Urinary bladder (tissue), 4 donors: Measurements from ENCODE around the gene PHRF1. TPM values are rescaled to one million over a fixed set of nuclear protein-coding genes. Genes with fewer than 3 reads are reported as not detected.

ENCODE experiments used
- DNase-seq: peaks from one replicate; pipeline ENCODE4 v3.0.0-alpha.2; 2015; ENCODE audit errors: extremely low spot score
- H3K27ac ChIP-seq: one replicate; pipeline ENCODE4 v1.5.1; 2013; ENCODE audit warnings: low read depth, mild to moderate bottlenecking, moderate library complexity
- H3K36me3 ChIP-seq: one replicate; pipeline ENCODE4 v1.6.1; 2013; ENCODE audit warnings: mild to moderate bottlenecking, moderate library complexity; ENCODE audit not compliant: insufficient read depth
- H3K4me1 ChIP-seq: one replicate; pipeline ENCODE4 v1.6.1; 2013; ENCODE audit warnings: mild to moderate bottlenecking, moderate library complexity; ENCODE audit not compliant: insufficient read depth
- H3K4me3 ChIP-seq: one replicate; pipeline ENCODE4 v1.5.1; 2013; ENCODE audit warnings: low read depth, low read length
- WGBS: extraction: QIAGEN DNeasy Blood & Tissue Kit; methylation state at CpG from one replicate; pipeline ENCODE4 v1.1.7; 2013; 5-methylcytosine and 5-hydroxymethylcytosine counted together
- polyA plus RNA-seq: library from polyadenylated mRNA; stranded (reverse); fragments of 200-250 nt; gene quantifications from one replicate; pipeline ENCODE4 v1.2.3, GENCODE V29; 2013
- total RNA-seq: library from RNA; depleted of rRNA; stranded (reverse); fragments of >200 nt; gene quantifications from one replicate; pipeline ENCODE4 v1.2.3, GENCODE V29; 2014
- donor health status: healthy with polysubstance abuse.
- donor health status: healthy.

Gene PHRF1
- total and polyA plus RNA-seq, 2 donors, result 16.5 to 21.1 TPM

DNA sequence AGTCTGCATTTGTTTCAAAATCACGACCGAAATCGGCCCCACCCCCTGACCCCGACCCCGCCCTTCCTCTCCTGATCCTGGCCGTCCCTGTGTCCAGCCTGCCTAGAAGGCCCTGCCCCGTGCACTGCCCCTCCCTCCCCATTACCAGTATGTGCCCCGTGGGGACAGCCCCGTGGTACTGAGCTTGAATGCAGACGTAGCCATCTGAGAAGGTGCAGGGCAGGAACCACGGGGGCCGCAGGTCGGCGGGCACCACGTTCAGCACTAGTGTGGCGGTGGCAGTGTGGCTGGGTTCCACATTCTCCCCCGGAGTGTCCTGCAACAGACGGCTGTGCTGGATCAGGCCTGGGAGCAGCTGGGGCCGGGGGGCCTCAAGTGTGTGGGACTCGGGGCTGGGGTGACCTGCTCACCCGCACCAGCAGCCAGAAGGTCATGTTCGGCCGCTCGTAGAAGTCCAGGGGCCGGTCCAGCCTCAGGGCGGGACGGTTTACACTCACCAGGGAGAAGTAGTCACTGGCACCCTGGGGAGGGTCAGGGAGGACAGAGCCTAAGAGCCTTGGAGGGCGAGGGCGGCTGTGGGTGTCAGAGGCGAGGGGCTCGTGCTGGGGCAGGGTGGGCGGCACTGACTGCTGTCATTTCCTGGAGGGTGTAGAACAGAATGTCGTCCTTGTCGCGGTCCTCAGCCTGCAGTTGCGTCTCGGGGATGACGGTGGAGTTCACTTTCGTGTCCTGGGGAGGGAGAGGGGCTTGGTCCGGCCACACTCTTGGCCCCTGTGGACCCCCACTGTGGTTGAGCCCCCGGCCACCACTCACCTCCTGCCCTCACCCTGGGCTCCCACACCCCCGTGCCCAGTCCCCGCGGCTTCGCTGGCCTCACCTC, 44.9 kb downstream of the PHRF1 start:
- no peak for DNase-seq
- 70% methylated on average over 45 of the region's 45 CpGs for WGBS
- Histone ChIP-seq H3K4me1 (no peaks in the 10 kb centered on the region), H3K27ac (no peak overlapping the region), H3K36me3 (no peaks in the 10 kb centered on the region), H3K4me3 (no peak overlapping the region)

DNA sequence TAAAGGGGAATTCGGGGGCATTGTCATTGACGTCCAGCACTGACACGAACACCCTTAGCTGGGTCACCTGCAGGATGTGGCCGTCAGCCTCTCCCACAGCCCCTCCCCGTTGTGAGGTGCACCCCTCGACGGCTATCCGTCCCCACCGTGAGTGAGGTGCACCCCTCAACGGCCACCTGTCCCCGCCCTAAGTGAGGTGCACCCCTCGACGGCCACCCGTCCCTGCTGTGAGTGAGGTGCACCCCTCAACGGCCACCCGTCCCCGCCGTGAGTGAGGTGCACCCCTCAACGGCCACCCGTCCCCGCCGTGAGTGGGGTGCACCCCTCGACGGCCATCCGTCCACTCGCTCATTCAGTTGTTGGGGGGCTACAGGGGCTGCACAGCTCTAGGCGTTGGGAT, 45.6 kb downstream of the PHRF1 start:
- Histone ChIP-seq H3K27ac (no peak overlapping the region), H3K4me1 (peaks cover 2% of the 10 kb centered on the region), H3K4me3 (no peak overlapping the region), H3K36me3 (no peaks in the 10 kb centered on the region)
- 87% methylated on average over 27 of the region's 27 CpGs for WGBS
- no peak for DNase-seq

DNA sequence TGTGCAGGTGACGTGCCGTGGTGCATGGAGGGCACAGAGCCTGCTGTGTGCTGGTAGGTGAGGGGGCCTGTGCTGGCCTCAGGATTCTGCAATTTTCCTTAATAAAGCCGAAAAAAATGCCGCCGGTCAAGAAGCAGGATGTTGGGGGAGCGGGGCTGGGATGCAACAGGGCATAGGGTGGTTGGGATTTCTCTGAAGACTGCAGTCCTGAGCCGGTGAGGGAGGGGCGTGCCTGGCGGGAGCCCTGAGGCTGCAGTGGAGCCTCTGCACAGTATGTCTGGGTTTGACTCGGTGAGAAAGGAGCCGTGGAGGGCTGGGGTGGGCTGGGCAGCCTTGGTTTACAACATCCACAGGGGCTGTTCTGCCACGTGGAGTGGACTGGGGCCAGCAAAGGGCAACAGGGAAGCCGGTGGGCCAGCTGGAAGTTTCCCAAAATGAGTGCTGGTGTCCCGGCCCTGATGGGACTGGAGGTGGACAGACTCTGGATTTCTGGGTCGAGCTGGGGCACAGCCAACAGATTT, 47.1 kb downstream of the PHRF1 start:
- no peak overlapping the region for H3K4me3 ChIP-seq
- H3K36me3 ChIP-seq, result no peaks in the 10 kb centered on the region
- H3K27ac ChIP-seq, result no peak overlapping the region
- DNase-seq, result no peak
- WGBS, result 73% methylated on average over 15 of the region's 15 CpGs
- H3K4me1 ChIP-seq, result peaks cover 2% of the 10 kb centered on the region

DNA sequence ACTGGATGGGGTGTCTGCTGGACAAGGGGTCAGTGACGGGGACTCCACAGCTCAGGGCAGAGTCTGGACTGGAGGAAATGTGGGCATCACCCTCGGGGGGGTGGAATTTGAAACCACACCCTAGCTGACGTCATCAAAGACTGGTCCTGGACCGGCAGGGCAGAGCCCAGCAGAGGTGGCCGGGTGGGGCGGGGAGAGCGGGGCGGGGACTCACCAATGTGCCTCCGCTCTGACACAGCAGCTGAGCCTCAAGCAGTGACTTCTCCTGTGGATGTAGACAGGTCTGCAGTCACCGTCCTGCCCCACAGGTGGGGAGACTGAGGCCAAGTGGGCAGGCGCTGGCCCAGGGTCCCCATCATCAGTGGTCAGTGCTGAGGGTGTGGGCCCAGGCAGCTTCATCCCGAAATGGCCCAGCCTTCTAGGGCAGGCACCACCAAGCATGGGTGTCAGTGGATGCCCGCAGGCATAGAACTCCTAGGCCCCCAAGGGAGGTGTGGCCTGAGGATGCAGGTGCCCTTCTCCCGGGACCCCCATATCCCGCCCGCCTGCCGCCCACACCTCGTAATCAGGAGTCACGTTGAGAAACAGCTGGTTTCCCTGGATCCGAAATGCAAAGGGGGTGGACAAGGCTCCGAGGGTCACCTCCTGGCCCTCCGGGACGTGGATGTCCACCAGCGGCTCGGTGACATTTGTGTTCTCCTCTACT, 47.9 kb downstream of the PHRF1 start:
- H3K36me3 ChIP-seq, result no peaks in the 10 kb centered on the region
- no peak for DNase-seq
- H3K27ac ChIP-seq, result no peak overlapping the region
- no peak overlapping the region for H3K4me3 ChIP-seq
- 78% methylated on average over 25 of the region's 25 CpGs for WGBS
- H3K4me1 ChIP-seq, result peaks cover 2% of the 10 kb centered on the region

DNA sequence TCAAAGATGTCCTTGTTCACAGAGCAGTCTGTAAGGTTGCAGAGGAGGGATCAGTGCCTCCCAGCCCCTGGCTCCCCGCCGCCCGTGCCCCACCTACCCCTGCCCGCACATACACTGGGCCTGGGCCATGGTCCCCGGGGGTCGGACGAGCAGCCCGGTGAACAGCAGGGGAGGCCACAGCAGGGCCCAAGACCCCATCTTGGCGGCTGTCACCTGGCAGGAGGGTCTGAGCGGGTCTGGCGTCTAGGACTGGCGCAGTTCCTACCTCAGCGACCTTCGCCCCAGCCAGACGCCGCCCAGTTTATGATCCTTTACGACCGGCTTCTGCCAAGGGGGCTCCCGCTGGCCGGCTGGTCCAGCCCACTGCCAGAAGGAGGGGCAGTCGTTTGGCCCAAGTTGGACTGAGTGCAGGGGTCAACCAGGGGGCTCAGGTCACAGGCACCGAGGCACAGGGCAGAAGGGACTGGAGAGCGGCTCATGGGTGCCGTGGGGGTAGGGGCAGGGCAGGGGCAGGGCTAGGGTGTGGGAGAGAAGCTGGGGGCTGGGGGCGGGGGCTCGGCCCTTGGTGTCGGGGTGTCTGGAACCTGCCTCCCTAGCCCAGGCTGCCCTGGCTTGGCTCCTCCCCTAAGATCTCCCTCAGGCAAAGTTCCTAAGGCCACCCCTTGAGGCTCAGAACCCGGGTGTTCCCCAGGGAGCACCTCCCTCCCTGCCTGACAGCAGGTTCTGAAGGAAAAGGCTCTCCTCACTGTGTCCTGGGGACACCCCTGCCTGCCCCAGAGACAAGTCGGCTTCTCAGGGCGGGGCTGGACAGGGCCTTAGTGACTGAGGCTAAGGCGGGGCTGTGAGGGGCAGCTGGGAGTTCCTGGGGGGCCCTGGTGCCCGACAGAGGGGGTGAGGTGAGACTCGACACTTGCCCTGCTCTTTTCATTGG, 48.7 kb downstream of the PHRF1 start, which contains the start of gene CDHR5:
CDHR5 (minus strand) TSS at position 251 of the 931 bp plus-strand sequence; CDS start at position 198, 53 bp downstream.
- WGBS, result 55% methylated on average over 33 of the region's 33 CpGs
- Histone ChIP-seq H3K36me3 (no peaks in the 10 kb centered on the region), H3K4me1 (peaks cover 2% of the 10 kb centered on the region), H3K4me3 (no peak within 1 kb of the TSS), H3K27ac (no peak within 1 kb of the TSS)
- no peak for DNase-seq

DNA sequence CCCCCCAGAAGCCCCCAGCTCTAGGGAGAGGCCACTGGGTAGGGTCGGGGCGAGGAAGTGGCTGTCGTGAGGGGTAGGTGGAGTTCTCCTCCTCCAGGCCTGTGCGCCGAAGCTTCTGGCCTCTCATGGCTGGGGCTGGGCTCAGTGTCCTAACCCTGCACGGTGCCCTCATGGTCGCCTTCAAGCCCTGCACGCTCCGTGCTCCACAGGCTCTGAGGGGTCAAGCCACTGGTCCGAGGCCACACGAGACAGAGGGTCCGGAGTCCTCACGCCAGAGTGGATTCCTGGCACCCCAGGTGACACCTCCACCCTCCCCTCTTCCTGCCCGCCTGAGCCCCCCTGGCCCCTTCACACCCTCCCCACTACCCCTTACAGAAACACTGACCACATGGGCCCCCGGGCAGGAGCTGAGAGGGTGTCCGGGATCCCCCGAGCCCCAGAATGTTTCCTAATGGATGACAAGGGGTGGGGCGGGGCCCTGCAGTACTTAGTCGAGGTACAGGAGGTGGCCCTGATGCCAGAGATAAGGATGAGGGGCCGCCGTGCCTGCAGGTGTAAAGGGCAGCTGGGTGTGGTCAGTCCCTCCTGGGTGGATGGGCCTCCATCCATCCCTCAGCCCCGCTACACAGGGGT, 49.5 kb downstream of the PHRF1 start:
- Histone ChIP-seq H3K4me3 (no peak overlapping the region), H3K27ac (no peak overlapping the region), H3K4me1 (peaks cover 2% of the 10 kb centered on the region), H3K36me3 (no peaks in the 10 kb centered on the region)
- DNase-seq, result no peak
- WGBS, result 72% methylated on average over 22 of the region's 22 CpGs

DNA sequence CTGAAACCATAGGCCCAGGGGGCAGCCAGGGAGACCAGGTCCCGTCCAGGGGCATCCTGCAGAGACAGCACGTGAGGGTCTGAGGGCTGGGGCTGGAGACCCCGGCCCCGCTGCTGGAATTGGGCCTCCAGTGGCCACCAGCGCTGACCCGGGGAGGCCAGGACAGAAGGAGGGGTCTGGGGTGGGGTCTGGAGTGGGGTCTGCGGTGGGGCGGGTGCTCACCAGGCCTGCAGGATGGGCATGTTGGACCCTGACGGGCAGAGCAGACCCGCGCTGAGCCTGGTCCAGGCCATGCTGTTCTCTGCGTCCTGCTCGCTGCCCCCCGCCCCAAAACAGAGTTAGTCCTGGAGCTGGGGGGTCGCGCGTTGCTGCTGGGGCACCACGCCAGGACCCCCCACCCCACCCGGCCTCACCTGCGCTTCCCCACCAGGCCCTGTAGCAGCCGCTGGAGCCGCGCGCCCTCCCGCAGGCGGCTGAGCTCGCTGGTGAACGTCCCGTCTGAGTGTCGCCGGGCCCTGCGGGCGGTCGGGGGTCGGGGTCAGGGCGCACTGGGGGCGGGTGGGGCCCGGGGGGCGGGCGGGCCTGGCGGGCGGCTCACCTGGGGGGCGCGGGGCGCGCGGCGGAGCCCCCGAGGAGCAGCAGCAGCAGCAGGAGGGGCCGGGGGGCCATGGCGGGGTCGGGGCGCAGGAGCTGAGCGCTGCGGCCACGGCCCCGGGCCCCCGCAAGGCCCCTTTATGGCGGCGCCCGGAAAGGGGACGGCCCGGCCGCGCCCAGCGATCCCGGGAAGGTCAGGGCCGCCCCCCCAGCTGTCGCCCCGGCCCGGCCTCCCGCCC, 50.4 kb downstream of the PHRF1 start, which contains the start of gene SCT:
SCT (minus strand) TSS at position 707 of the 833 bp plus-strand sequence; CDS start at position 669, 38 bp downstream.
- Histone ChIP-seq H3K27ac (no peak within 1 kb of the TSS), H3K4me3 (no peak within 1 kb of the TSS), H3K36me3 (no peaks in the 10 kb centered on the region), H3K4me1 (peaks cover 2% of the 10 kb centered on the region)
- no peak for DNase-seq
- WGBS, result 13% methylated on average over 70 of the region's 72 CpGs

DNA sequence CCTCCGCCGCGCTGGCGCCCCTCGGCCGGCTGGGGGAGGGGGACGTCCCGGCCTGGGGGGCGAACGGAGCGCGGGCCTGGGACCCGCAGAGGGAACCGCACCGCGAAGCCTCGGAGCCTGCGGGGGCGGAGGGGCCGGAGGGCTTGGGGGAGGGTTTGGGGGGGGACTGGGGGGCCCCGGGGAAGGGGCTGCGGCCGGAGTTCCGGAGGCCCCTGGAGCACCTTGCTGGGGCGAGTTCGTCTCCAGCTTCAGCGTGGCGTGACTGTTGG, 51.0 kb downstream of the PHRF1 start:
- Histone ChIP-seq H3K27ac (no peak overlapping the region), H3K36me3 (no peaks in the 10 kb centered on the region), H3K4me1 (peaks cover 2% of the 10 kb centered on the region), H3K4me3 (no peak overlapping the region)
- WGBS, result 20% methylated on average over 28 of the region's 28 CpGs
- no peak for DNase-seq

DNA sequence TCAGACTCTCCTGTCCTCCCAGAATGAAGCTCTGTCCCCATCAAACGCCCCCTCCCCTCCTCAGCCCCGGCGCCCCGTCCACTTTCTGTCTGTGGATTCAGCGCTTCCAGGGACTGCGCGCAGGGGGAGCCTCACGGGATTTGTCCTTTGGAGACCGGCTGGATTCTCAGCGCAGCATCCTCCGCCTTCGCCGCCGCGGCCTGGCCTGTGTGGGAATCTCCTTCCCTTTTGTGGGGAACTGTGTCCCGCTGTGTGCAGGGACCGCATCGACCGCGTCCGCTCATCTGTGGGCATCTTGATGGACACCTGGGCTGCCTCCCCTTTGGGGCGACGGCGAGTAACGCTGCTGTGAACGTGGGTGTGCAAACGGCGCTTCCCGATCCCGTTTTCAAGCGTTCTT, 51.8 kb downstream of the PHRF1 start:
- DNase-seq, result no peak
- Histone ChIP-seq H3K4me3 (no peak overlapping the region), H3K27ac (no peak overlapping the region), H3K36me3 (no peaks in the 10 kb centered on the region), H3K4me1 (peaks cover 4% of the 10 kb centered on the region)
- 95% methylated on average over 31 of the region's 31 CpGs for WGBS

DNA sequence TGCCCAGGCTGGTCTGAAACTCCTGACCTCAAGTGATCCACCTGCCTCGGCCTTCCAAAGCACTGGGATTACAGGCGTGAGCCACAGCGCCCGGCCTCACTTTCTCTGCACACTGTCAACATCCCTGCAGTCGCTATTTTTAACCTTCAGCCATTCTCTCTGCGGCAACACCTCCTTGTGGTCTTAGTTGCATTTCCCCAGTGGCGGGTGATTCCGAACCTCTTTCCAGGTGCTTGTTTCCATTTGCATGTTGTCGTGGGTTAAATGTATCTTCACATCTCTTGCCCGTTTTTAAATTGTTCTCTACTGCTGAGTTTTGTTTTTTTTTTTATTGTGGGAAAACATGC, 52.9 kb downstream of the PHRF1 start:
- Histone ChIP-seq H3K36me3 (no peaks in the 10 kb centered on the region), H3K4me1 (peaks cover 4% of the 10 kb centered on the region), H3K4me3 (no peak overlapping the region), H3K27ac (no peak overlapping the region)
- WGBS, result 41% methylated on average over 10 of the region's 10 CpGs
- DNase-seq, result no peak

DNA sequence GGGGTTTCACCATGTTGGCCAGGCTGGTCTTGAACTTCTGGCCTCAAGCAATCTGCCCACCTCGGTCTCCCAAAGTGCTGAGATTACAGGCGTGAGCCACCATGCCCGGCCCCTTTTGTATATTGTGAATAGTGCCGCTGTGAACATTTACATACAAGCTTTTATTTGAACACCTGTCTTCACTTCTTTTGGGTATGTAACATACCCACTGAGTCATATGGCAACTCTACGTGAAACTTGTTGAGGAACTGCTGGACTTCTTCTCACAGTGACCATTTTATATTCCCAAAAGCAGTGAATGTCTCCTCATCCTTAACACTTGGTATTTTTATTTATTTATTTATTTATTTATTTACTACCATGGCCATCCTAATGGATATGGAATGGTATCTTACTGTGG, 54.6 kb downstream of the PHRF1 start:
- Histone ChIP-seq H3K4me1 (peaks cover 4% of the 10 kb centered on the region), H3K36me3 (no peaks in the 10 kb centered on the region), H3K4me3 (no peak overlapping the region), H3K27ac (no peak overlapping the region)
- DNase-seq, result no peak
- 93% methylated on average over 5 of the region's 5 CpGs for WGBS

DNA sequence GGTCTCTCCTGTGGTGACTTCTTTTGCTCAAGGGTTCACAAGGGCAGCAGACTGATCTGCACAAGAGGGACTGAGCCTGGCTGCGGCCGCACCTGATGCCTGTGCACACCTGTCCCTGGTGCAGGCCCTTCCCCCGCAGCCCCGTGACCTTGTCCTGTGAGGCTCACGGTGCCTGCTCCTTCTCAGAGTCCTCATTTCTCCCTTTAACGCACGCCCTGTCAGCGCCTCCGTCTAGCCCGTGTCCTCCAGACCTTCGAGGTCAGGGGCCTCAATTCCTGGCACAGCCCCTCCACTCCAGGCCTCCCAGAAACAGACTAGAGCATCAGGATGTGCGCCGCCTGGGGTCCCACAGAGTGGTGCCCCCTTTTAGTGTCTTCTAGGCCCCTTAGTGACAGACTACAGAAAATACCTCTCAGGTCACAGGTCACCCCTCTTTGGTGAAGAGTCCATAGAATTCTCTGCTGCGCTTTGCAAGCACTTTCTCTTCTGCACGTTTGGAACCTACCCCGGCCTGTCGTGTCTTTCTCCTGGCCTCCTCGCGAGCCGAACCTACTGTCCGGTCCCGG, 59.8 kb downstream of the PHRF1 start:
- Histone ChIP-seq H3K36me3 (no peaks in the 10 kb centered on the region), H3K4me1 (peaks cover 6% of the 10 kb centered on the region), H3K4me3 (no peak overlapping the region), H3K27ac (no peak overlapping the region)
- no peak for DNase-seq
- 75% methylated on average over 22 of the region's 22 CpGs for WGBS
